GM12872 (cell line): ENCODE measurements around the gene STK26.

Experiments
- CTCF ChIP-seq: IDR thresholded peaks from 3 replicates; pipeline ENCODE4 v1.5.1; 2011; ENCODE audit warnings: low read depth, mild to moderate bottlenecking, low read length, moderate library complexity; ENCODE audit not compliant: insufficient read depth

The STK26 gene

GRCh38 chrX:132040066-132040465 lies 17.0 kb downstream of the STK26 start:
- TF ChIP-seq CTCF, result no peak

DNA sequence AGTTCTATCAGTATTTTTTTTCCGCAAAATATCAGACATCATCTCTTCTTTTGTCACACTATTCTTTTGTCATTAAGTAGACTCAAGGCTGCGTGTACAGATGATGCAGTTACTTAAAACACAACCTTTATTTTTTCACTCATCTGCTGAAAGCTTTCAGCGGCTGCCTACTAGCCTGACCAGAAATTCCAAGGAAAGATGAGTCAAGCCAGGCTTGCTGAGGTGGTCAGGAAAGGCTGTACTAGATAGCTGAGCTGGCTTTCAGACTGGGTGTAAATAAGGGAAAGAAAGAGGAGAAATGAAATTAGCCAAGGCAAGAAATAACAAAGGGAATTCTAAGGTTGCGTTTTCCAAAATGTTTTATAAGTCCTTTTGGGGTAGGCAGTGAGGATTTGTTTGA lies 17.9 kb downstream of the STK26 start:
- no peak for TF ChIP-seq CTCF

- TF ChIP-seq CTCF, result no peak
Measured at GRCh38 chrX:132043977-132044376, 20.9 kb downstream of the STK26 start.

DNA sequence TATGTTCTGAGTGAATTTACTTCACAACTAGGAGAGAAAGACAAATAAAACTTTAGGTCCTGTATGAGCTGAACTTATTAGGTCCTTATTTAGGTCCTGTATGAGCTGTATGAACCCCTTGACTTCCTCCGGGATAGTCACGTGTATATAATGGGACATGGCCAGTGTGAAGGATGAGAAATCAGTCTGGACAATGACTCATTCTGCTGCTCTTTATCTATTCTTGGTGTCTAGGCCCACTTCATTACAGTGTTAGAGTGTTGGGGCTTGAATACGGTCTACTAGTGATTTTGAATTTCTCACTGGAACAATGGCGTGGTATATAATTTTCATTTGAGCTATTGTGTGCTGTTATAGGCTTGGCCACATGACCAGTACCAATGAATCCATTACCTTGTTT lies 21.9 kb downstream of the STK26 start:
- no peak for TF ChIP-seq CTCF

- TF ChIP-seq CTCF, result no peak
Measured at GRCh38 chrX:132045456-132045855, 22.4 kb downstream of the STK26 start.

DNA sequence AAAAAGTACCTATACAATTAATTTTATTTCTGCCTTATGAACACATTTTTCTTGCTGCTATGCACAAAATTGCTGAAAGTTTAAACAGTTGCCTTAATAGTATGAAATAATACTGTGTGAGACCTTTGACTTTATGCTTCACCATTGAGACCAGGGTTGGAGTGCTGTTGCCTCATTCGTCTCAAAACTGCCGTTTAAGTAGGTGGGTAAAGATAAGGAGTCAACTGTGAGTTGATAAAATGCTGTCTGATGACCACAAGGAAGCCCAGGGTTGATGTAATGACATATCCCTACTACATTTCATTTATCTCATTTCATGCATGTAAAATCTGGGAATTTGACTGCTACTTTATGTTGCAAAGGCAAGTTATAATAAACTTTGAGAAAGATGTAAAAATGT lies 23.4 kb downstream of the STK26 start:
- TF ChIP-seq CTCF, result no peak

- no peak for TF ChIP-seq CTCF
Measured at GRCh38 chrX:132058050-132058449, 34.9 kb downstream of the STK26 start.

- no peak for TF ChIP-seq CTCF
Measured at GRCh38 chrX:132058975-132059374, 35.9 kb downstream of the STK26 start.
